CD4-positive, alpha-beta T cell treated with Interleukin-17A for 4 hours (primary cell): ENCODE data around the gene COL9A3.
"Not testable (repeated sequence)": the region's sequence is repeated elsewhere in the genome, so short reads cannot be mapped to it uniquely, and the experiment has no call there.

ENCODE experiments used
- DNase-seq: peaks from one replicate; pipeline ENCODE4 v3.0.0-alpha.2; 2020; ENCODE audit warnings: mixed read lengths

COL9A3 gene

DNA sequence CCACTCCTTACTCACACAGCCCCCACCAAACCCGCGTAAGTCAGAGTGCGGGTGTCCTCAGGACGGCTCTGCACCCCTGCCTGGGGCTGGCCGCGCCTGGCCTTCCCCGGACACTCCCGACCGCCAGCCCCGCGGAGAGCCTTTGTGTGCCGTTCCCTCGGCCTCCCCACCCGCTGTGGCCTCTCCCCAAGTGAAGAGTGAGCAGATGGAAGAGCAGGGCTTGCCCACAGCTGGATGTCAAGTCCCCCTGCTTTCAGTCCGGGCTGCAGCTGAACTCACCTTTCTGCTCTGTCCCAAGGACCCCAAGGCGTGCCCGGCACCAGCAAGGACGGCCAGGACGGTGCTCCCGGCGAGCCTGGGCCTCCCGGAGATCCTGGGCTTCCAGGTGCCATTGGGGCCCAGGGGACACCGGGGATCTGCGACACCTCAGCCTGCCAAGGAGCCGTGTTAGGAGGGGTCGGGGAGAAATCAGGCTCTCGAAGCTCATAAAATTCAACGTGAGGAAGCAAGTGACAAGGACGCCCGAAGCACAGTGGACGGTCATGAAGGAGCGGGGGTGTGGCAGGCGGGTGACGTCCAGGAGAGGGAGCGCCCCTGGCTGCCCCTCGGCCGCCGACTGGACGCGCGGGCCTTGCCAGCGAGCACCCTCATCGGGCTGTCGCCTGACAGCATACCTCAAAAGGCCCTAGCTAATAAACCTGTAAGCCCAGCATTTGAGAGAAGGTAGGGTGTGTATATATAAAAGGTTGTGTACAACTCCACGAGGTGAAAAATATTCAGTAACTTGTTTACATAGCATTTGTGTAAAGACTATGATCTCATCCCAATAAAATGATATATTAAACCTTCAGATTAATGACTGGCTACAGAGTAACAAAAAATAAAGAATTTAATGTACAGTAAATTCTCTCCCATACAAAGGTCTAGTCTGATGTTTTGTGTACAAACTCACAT, 23.7 kb downstream of the COL9A3 start:
- DNase-seq, result no peak

DNA sequence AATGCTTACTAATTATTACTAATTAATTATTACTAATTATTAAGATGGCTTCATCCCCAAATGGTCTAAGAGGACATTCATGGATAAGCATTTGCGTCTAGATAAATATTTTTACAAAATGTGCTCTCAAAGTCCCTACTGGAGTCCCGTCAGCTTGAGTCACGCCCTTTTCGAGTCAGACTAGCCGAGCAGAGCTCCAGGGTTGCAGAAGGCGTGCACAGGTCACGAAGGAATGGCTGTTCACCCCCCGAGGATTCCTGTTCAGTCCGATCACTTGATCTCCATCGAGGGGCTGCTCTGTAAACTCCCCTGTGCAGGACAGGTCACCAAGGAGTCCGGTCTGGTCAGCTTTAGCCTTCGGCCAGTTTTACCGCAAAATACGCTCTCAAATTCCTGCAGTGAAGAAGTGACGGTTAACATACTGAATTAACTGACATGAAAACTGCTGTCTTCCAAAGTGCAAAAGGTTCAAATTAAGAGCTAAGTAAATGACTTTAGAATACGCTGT, 24.9 kb downstream of the COL9A3 start:
- DNase-seq, result no peak

DNA sequence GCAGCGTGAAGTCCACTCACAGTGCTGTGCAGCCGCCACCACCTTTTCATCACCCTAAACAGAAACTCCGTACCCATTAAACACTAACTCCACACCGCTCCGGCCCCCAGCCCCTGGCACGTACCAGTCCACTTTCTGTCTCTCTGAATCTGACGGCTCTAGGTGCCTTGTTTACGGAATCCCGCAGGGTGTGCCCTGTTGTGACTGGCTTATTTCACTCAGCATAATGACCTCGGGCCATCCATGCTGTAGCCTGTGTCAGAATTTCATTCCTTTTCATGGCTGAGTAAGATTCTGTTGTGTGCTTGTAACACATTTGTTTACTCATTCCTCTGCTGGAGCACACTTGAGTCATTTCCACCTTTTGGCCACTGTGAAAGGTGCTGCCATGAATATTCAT, 26.8 kb downstream of the COL9A3 start:
- DNase-seq, result no peak

DNA sequence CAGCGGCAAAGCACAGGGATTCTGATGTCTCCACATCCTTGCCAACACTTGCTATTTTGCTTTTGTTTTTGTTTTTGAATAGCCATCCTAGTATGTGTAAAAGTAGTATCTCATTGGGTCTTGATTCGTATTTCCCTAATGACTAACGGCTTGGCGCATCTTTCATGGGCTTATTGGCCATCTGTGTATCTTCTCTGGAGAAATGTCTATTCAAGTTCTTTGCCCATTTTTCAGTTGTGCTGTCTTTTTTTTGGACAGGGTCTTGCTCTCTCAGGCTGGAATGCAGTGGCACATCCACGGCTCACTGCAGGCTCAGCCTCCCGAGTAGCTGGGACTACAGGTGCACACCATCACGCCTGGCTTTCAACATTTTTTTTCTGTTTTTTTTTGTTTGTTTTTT, 27.3 kb downstream of the COL9A3 start:
- DNase-seq, result no peak

DNA sequence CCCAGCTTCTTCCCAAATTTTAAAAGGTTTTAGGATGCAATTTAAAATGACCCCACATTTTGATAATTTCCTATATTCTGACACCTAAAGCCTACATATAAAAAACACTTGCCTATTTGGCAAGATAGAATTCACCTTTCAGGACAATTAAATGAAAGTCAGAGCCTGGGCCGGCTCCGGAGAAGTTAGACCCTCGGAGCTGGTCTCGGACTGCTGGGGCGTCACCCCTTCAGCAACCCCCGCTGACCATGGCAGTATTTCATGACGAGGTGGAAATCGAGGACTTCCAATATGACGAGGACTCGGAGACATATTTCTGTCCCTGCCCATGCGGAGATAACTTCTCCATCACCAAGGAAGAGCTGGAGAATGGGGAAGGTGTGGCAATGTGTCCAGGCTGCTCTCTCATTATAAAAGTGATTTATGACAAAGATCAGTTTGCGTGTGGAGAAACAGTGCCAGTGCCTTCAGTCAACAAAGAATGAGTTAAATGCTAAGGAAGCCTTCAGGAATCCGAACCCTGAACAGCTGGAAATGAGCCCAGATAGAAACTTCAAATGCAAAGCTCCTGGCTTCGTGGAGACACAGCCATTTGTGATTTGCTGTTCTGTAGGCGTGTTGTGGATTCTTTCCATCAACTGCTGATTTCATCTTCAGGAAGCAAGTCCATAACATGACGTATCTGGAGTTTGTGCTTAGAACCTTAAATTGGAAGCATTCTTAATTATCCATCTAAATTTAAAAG, 28.7 kb downstream of the COL9A3 start:
- DNase-seq, result no peak

DNA sequence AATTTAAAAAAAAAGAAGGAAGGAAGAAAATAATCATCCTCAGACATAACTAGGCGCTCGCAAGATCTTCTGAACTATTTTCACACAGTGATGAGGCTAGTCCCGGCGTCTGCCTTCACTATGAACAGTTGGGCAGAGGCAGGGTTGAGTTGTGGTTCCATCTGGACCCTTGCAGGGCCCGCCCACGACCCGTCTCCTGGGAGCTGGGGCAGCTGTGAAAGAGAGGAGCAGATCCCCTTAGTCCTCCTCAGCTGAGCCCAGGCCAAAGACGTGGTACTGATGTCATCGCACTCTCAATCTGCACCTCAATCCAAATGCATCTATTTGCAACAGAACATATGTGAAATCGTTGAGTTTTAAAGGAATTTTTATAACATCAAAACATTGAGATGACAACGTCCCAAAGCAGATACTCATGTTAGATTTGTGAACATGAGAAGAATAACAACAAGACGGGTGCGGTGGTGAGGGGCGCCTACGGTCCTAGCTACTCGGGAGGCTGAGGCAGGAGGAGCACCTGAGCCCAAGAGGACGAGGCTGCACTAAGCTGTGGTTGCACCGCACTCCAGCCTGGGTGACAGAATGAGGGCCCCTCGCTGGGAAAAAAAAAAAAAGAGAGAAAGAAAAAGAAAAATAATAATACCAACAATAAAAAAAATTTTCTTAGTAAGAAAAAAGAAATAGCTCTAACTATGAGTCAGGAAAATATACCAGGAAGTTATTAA, 29.5 kb downstream of the COL9A3 start:
- DNase-seq, result no peak

DNA sequence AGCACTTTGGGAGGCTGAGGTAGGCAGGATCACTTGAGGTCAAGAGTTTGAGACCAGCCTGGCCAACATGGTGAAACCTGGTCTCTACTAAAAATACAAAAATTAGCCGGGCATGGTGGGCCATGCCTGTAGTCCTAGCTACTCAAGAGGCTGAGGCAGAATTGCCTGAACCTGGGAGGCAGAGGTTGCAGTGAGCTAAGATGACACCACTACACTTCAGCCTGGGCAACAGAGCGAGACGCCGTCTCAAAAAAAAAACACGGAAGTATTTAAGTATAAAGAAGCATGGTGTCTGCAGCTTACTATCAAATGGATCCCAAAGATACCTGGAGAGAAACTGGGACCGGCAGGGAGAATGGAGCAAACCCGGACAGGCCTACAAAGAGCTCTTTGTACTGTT, 32.1 kb downstream of the COL9A3 start:
- not testable (repeated sequence) for DNase-seq

DNA sequence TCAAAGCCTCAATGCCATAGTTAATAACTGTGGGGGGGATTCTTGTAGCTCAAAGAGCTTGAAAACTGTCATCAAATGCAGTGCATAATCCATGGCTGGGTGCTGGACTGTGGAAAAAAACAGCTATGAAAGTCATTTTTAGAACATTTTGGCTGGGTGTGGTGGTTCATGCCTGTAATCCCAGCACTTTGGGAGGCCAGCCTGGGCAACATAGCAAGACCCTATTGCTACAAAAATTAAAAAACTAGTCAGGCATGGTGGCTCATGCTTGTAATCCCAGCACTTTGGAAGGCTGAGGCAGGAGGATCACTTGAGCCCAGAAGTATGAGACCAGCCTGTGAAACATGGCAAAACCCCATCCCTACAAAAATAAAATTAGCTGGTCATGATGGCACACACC, 32.6 kb downstream of the COL9A3 start:
- DNase-seq, result no peak

DNA sequence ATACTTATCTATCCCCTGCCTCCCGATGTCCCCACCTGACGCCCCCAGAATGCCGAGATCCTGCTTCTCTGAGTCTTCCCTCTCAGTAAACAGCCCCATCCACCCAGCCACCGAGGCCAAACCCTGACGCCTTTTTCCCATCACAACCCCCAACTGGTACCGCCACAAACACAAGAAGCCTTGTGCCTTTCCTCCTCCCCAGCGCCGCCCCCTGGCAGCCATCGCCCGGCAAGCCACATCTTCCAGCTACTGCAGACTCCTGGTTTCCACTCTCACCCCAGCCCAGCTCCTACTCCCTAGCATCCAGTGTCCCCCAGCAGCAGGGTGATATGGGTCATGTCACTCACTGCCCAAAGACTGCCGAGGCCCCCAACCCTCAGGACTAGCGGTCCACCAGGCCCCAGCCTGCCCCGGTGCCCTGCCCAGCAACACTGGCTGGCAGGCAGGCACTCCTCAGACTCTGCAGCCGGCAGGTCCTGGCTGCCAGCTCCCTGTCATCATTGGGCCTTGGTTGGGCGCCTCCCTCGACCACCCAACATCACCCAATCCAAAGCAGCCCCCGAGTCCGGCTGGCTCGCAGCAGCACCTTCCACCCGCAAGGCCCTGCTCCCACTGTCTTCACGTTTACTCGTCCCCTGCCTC, 33.6 kb downstream of the COL9A3 start:
- no peak for DNase-seq

DNA sequence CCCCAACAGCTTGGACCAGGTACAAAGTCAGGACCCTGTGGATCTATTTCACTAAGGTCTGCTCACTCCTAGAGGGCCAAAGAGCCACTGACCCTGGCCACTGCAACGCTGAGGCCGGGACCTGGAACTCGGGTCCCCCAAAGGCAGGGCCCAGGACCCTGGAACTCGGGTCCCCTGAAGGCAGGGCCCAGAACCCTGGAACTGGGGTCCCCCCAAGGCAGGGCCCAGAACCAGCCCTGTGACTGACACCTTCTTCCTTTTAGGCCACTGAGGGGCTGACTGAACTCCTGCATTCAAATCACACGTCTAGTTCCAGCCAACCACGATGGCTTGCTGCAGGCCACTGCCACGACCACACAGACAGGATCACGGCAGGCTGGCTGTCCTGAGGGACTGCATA, 35.3 kb downstream of the COL9A3 start:
- DNase-seq, result no peak

DNA sequence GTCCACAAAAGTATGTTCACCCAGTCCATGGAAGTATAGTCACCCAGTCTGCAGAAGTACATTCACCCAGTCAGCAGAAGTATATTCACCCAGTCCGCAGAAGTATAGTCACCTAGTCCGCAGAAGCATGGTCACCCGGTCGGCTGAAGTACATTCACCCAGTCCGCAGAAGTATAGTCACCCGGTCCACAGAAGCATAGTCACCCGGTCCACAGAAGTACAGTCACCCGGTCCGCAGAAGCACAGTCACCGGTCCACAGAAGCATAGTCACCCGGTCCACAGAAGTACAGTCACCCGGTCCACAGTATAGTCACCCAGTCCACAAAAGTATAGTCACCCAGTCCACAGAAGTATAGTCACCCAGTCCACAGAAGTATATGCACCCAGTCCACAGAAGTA, 36.0 kb downstream of the COL9A3 start:
- no peak for DNase-seq

DNA sequence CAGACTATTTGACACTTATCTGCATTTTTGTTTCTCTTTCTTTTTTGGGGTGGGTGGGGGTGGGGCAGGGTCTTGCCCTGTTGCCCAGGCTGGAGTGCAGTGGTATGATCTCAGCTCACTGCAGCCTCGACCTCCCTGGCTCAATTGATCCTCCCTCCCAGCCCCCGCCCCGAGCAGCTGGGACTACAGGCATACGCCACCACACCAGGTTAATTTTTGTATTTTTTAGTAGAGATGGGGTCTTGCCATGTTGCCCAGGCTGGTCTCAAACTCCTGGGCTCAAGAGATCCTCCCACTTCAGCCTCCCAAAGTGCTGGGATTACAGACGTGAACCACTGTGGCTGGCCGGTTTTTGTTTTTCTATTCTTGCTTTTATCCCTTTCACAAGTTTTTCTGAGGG, 36.5 kb downstream of the COL9A3 start:
- DNase-seq, result not testable (repeated sequence)

DNA sequence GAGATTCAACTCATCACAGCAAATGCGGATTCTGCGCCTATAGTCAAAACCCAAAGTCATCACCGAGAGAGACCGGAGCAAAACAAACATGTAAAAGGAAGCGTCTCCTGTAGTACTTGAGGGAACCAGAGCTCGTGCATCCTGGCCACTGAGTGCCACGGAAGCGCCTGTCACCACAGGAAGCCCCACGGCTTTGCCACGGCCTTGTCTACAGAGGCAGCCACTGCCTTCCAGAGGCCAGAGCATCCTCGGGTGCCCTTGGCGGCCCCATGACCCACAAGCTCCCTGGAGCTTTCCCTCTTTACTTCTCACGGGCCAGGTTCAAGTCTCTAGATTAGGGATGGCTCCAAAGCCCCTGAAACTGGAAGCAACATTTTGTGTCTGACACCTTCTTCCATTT, 37.3 kb downstream of the COL9A3 start:
- DNase-seq, result no peak

DNA sequence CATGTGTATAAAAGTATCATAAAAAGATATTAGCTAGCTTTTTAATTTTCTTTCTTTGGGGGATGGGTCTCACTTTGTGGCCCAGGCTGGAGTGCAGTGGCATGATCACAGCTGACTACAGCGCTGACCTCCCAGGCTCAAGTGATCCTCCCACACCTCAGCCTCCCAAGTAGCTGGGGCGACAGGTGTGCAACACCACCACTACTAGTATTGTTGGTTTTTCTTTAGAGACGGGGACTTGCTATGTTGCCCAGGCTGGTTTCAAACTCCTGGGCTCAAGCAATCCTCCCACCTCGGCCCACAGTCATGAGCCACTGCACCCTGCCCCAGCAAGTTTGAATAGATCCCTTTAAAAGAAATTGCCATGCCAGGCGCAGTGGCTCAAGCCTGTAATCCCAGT, 38.3 kb downstream of the COL9A3 start:
- no peak for DNase-seq

DNA sequence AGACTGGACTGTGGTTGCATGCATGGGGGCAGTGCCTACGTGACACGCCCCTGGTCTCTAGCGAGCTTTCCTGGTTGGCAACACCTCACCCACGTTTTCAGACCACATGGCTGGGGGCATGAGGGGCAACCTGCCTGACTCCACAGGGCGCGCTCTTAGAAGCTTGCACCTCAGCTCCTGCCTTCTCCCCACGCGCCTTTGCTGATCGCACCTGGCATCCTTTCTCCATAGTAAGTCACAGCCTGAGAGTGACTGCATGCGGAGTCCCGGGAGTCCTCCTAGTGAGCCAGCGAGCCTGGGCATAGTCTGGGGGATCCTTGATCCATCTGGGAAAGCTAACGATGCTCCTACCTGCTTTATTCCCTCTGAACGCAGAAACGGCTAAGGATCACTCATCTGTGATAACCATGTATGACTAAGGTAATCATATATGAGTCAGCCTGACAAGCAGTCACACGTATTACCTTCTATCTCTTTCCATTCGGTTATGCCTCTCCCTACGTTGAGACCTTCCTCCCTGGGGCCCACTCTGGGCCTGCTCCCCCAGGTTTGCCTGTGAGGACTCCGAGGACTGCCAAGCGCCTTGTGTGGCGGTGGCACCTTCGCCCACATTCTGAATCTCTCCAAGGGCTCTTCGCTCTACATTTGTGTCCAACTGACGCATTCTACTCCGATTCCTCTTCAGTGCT, 40.2 kb downstream of the COL9A3 start:
- DNase-seq, result no peak

DNA sequence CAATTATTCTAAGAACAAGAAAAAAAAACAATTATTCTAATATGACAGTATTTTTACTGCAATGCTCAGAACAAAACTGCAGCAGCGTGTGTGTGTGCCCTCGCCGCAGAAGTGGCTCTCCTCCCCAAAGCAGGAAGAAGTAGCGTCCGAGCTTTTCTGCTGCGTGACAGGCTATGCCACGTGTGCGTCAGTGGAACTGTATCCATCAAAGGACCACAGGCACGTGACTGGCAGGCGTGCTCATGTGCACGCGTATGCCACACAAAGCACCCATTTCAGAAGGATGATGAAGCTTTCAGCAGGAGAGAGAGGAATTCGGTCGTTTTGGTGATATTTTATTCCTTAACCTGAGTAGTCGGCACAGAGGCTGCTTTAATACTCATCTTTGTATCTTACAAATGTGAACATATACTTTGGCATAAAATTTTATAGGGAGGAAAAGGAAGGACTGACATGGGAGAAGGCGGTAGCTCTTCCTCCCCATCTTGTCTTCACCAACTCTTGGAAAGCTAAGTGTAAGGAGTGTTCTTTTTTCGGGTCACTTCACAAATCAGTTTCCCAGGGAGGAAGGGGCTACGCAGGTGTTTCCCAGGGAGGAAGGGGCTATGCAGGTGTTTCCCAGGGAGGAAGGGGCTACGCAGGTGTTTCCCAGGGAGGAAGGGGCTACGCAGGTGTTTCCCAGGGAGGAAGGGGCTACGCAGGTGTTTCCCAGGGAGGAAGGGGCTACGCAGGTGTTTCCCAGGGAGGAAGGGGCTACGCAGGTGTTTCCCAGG, 41.4 kb downstream of the COL9A3 start:
- DNase-seq, result no peak

DNA sequence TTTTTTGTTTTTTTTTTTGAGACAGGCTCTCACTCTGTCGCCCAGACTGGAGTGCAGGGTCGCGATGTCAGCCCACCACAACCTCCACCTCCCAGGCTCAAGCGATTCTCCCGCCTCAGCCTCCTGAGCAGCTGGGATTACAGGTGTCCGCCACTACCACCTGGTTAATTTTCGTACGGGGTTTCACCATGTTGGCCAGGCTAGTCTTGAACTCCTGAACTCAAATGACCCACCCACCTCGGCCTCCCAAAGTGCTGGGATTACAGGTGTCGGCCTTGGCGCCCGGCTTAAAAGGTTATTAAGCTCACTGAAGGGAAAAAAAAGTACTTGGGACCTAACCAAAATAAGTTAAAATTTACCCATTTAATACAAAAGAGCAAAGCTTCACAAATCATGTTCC, 42.9 kb downstream of the COL9A3 start:
- DNase-seq, result no peak

DNA sequence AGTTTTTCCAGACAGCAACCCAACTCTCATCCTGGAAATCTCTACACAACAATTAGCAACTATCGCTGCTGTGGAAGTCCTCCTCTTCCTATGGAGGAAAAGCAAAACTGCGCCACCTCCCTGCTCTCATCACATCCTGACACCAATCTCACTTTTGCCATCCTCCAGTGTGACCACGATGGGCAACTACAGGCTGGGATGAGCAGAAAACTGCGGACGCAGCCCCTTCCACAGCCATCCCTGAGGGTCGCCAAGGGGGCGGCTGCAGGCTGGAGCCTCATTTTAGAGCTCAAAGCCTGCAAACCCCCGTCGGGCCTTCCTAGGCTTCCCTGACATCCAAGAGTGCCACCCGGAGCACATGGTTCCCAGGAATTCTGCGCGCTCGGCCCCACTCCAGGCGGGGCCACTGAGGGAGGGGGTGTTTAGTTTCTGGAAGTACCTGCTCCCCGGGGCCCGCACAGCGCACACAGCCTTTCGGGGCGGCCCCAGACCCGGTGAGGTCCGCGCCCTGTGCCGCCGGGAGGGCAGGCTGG, 43.6 kb downstream of the COL9A3 start:
- no peak for DNase-seq

DNA sequence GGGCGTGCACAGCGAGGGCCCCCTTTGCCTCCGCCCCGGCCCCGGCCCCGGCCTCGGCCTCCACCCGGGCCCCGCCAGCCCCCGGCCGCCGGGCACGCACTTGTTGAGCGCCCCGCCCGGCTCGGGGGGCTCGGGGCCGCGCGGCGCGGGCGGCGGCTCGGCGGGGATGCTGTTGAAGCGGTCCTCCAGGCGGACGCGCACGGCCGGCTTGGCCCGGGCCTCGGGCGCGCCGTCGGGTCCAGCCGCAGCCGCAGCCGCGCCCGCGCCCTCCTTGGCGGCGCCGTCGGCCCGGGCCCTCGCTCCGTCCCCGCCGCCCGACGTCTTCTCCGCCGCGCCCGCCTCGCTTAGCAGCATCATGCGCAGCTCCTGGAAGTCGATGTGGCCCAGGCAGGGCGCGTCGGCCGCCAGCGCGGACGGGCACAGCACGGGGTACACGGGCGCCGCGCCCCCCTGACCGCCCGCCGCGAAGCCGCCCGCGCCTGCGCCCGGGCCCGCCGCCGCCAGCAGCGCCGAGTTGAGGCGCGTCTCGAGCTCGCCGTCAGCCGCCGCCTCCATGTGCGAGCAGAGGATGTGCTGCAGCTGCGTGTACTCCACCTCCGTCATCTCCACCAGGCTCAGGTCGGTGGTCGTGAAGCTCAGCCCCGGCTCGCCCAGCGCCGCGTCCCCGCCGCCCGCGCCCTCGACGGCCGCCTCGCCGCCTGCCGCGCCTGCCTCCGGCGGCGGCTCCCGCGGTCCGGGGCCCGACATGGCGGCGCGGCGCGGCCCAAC, 44.3 kb downstream of the COL9A3 start:
- DNase-seq, result peak; percentile 51

DNA sequence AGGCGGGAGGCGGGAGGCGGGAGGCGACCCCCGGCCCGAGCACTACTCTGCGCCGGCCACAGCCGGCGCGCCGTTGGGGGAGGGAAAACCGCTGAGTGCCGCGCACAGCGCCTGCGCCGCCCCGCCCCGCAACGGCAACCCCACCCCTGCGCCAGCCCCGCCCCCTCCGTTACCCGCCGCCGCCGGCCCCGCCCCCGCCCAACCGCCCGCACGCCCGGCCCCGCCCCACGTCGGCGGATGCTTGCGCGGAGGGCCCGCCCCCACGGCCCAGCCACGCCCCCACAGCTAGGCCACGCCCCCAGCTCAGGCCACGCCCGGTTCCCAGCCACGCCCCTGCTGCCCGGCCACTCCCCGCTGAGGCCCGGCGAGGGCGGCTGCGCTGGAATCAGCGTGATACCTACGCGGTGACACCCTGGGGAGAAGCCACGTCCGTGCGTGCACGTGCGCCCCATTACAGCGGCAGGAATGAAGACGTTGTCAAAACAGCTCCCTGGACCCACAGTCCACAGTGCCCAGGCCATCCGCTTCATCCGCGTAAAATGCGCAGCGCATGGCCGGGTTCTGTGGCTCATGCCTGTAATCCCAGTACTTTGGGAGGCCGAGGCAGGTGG, 45.0 kb downstream of the COL9A3 start, which contains the start of gene TCFL5:
Gene TCFL5, minus strand, starts transcription at position 97 of the 611 bp plus-strand sequence. CDS start 152 bp downstream, outside the sequence.
- DNase-seq, result peak; percentile 89
